ENCODE data around the gene ADSS1.

Gene ADSS1

DNA sequence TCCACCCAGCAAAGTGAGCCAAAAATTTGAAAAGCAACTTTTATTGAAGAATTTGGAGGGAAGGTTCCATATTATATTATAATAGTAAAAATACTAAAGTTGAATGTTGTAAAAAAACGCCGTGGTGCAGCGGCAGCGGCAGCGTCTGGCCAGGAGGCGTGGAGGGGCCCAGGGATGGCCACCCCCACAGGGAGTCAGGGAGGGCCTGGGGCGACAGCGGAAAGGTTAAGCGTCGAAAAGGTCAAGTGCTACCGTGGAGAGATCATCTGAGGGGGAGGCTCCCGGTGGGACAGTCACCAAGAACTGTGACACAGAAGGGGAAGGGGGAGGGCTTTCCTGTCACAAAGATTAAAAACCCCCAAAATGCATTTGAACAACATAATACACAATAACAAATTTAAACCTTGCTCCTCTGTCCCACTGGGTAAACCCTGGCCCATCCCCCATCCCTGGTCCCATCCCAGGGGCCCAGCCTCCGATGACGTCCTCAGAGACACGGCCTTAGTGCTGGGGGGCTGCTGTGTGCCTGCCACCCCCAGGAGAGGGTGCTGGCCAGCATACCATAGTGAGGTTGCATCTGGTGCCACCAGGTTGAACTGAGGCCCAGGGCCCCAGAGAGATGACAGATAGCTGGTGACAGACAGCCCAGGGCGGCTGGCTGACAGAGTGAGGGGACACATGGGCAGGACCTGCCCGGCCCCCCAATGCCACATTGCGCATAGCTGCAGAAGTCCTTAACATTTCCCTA is 45.5 kb downstream of the ADSS1 start:
- DNase-seq (ENCODE audit: low read depth, low spot score), result no peak

DNA sequence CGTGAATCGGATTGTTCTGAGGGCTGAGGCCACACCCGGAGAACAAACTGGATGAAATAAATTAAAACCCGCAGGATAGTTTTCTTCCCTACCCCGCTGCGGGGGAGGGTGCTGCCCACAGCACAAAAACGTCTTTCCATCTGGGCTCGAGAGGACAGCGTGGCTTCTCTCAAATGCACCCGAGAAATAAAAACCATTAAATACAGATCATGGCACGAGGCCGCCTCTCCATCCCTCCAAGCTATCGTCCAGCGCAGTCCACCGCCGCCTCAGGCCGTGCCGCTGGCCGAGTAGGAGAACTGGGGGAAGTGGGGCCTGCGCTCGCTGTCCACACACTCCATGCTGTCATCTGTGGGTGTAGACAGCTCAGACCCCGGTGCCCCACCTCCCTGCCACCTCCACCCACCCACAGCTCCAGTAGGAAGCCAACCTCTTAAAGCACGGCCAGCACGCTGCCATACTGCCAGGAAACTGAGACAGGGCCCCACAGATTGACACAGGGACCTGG is 46.1 kb downstream of the ADSS1 start:
- DNase-seq (ENCODE audit: low read depth, low spot score), result no peak

DNA sequence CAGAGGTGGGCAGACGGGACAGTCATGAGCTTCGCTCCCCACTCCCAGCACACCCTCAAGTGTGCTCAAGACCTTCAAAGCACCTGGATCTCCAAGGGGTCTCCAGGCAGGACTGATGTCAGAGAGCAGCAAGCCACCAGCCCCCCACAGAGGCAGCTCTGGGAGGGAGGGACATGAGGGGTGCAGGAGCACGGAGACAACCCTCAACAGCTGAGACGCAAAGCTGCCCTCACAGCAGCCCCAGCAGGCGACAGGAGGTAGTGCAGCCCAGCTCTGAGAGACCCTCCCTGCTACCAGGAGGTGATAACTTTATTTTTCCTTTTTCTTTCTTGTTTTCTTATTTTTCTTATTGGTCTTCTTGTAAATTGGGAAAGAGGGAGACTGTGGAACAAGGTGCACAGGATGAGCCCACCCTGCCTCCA is 46.8 kb downstream of the ADSS1 start:
- DNase-seq (ENCODE audit: low read depth, low spot score), result no peak

DNA sequence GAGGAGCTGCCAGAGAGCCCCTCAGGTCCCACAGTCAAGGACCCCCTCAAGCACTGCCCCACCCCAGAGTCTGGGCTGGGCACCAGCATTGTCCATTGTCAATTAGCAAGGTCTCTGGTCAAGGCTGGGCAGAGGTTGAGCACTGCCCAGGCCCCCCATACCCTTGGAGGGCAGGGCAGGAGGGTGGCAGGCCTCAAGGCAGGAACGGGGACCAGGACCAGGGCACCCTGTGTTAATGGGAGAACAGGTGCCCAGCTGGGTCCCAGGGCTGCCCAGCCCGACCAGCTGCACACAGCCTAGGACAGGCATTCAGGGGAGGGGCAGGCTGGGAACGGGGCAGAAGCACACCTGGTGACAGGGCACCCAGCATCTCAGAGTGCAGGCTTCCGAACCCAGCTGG is 47.3 kb downstream of the ADSS1 start:
- no peak for DNase-seq (ENCODE audit: low read depth, low spot score)

DNA sequence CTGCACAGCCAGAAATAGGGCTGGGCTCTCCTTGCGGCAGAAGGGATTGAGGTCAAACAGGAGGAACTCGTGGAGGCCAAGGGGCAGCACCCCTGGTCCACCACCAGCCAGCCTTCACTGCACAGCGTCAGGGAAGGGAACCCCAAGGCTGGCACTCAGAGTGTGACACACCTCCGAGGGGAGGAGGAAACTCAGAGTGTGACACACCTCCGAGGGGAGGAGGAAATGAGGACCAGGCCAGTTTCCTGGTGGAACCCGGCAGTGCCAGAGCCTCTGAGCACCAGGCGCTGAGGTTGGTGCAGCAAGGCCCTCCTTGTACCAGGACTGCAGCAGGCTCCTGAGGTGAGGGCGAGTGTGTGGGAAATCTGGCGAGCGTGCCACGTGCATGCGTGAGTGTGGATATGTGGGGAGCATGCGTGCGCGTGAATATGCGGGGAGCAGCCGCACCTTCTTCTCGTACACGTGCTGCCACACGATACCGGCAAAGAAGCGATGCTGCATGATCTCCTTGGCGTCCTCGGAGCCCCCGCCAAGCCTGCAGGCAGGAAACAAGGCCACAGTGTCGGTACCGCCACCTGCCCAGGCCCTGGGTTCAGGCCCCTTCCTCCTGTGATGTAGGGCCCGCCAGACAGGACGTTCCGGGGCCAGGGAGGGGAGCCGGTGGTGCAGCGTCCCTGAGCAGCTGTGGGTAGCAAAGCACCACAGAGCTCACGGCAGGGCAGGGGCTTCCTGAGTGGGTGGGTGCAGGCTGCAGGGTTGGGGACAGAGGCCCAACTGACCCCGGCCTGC is 48.1 kb downstream of the ADSS1 start:
- DNase-seq (ENCODE audit: low read depth, low spot score), result no peak

DNA sequence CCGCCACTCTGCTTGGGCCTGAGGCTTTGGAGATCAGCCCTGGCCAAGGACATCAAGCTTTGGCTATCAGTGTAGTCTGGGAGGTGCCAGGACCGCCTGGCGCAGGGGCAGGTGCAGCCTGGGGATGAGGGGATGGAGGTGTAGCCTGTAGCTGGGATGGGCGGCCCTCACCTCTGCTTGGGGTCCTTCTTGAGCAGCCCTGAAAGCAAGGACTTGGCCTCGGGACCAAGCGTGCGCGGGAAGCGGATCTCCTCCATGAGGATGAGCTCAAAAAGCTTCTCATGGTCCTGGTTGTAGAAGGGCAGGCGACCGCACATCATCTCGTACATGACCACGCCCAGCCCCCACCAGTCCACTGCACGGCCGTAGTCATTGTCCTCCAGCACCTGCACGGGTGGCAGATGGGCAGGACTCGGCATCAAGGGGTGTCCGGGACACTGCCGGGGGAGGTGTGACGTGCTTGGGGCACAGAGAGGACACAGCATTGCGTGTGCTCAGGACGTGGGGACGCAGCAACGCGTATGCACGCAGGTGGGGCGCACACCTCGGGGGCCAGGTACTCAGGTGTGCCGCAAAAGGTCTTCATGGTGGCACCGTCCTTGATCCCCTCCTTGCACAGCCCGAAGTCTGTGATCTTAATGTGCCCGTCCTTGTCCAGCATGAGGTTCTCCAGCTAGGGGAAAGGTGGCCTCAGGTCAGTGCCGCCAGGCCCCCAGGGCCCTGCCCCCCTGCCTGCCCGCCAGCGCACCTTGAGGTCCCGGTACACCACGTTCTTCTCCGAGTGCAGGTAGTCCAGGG is 48.9 kb downstream of the ADSS1 start:
- no peak for DNase-seq (ENCODE audit: low read depth, low spot score)

DNA sequence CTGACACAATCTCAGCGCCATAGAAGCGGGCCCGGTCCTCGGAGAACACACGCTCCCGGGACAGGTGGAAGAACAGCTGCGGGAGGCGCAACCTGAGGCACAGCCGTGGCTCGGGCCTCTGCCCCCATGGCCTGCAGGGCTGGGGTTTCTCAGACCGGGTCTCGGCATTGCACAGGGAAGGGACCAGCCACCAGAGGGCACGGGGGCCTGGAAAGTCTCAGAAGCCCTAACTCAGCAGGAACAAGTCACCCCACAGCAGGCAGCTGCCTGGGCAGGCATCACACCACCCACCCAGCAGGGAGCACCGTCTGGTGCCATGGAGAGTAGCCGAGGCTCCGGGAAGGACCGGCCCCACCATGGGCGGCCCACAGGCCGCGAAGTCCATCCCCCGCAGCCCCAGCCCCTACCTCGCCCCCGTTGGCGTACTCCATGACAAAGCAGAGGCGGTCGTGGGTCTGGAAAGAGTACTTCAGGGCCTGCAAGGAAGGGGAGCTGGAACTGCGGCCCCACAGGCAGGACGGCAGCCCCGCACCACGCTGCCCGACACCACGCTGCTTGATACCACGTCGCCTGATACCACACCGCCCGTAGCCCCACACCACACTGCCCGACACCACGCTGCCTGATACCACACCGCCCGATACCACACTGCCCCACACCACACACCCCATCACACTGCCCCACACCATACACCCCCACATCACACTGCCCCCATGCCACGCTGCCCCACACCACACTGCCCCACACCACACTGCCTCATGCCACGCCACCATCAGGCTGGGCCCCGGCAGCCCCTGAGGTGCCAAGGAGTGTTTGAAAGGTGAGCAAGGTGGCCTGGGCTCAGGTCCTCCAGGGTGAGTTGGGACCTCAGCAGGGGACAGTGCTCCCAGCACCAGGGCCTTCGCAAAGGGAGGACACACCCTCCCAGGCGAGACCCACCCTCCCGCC is 49.8 kb downstream of the ADSS1 start:
- no peak for DNase-seq (ENCODE audit: low read depth, low spot score)

DNA sequence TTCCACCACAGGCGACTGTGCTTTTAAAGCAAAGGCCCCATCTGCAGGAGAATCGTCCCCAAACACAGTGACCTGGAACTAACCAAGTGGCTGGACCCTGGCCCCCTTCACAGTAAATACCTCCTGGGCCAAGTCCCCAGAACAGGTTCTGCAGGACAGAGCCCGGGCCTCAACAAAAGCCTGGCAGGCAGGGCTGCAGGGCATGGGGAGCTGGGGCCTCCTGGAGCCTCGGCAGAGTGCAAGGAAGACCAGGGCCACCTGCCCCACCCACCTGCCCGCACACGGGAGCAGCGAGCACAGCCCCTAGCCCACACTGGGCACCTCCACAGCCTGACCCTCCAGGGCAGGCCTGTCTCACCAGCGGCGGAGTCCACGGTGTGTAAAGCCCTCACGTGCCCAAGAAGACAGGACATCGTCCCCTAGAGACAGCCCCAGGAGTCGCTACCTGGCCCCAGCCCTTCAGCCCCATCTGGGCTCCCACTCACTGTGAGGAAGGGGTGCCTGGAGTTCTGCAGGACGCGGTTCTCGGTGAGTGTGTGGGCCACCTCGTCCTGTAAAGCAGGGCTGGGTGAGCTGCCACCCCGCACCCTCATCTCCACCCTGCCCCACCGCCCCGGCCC is 50.5 kb downstream of the ADSS1 start:
- no peak for DNase-seq (ENCODE audit: low read depth, low spot score)

DNA sequence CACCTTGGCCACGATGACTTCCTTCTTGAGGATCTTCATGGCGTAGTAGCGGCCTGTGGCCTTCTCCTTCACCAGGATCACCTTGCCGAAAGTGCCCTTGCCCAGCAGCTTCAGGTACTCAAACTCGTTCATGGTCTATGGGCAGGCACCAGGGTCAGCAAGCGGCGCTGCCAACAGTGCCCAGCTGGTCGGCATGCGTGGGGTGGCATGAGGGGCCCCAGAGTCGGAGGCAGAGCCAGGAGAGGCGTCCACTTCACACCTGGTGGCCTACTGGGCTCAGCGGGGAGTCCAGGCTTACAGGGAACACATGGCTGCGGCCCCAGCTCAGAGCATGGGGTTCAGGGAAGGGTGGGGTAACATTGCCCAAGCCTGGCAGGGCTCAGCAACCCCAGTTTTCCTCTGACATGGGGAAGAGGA is 51.1 kb downstream of the ADSS1 start:
- DNase-seq (ENCODE audit: low read depth, low spot score), result no peak

DNA sequence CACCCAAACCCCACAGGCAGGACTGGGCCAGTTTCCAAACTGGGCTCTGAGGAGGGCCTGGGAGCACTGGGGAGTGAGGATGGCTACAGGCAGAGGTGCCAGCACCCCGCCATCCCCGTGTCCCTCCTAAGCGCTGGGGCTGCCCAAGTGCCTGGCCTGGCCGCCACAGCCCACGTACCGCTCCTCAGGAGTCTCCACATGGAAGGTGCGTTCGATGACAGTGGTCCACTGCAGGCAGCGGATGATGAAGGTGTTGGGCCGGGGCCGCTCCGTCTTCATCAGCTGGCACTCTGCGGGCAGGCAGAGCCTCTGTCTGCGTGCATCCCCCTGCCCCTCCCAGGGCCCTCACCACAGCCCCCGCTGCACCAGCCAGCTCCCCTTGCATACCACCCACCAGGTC is 52.5 kb downstream of the ADSS1 start:
- DNase-seq (ENCODE audit: low read depth, low spot score), result no peak

DNA sequence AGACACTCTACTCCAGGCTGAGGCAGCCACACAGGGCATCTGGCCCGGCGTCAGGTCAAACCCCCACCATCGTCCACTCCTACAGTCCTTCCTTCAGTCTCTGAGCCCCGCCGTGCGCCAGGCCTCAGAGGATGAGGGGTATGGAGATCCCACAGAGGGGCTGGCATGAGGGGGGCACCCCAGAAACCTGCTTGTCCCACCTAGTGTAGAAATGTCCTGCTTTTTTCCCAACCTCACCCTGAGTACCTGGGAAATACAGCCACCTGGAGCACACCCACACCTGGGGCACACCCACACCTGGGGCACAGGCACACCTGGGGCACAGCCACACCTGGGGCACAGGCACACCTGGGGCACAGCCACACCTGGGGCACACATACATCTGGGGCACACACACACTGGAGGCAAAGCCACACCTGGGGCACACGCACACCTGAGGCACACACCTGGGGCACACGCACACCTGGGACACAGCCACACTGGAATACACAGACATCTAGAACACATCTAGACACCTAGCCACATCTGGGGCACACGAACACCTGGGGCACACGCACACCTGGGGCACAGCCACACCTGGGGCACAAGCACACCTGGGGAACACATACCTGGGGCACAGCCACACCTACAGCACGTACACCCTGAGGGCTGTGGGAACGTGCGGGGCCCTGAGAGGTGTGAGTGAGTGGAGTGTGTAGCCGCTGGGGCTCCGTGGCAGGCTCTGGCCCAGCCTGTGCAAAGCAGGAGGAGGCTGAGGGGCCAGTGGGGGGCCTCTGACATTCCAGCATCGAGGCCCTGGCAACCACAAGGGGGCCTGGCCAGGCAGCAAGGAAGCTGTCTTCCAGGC is 53.2 kb downstream of the ADSS1 start:
- DNase-seq (ENCODE audit: low read depth, low spot score), result no peak

DNA sequence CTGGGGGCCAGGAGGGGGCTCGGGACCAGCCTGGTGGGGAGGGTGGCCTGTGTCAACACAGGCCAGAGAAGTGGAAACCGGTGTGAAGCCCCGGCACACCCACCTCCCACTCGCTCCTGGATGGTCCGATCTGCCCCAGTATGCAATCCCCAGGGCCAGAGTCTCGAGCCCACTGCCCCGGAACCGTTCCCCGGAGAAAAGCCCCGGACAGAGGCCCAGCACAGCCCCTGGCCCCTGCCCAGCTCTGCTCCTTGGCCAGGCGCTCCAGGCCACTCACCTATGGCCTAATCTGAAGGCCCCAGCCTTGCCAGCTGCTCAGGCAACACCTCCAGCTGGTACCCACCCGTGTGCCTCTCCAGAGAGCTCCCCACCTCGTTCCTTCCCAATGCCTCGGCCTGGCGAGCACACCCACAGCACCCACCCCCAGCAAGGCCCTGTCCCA is 53.8 kb downstream of the ADSS1 start:
- DNase-seq (ENCODE audit: low read depth, low spot score), result no peak

DNA sequence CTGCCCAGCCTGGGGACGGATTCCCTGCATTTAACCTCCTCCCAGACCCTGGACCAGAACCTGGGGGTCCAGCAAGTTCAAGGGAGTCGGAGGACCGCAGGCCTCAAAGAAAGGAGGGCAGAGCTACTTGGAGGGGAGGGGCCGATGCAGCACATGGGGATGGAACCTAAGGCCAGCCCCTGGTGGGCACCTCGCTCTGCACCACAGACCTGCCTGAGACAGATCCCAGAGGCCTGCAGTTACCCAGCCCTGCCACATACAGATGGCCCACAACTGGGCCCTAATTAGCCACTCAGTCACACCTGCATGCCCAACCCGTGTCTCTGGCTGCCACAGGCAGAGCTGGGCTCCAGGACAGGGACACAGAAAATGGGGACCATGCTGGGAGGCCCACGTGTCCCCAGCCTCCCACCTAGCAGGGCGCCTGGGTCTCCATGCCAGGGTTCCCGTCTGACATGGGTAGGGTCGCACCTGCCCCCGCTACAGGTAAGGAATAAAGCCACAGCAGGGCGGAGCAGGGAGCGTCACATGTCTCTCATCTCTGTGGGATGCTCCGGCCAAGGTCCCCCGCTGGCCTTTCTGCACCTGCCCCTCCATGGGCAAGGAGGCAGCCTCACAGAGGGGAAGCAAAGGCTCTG is 54.8 kb downstream of the ADSS1 start:
- DNase-seq (ENCODE audit: low read depth, low spot score), result no peak

DNA sequence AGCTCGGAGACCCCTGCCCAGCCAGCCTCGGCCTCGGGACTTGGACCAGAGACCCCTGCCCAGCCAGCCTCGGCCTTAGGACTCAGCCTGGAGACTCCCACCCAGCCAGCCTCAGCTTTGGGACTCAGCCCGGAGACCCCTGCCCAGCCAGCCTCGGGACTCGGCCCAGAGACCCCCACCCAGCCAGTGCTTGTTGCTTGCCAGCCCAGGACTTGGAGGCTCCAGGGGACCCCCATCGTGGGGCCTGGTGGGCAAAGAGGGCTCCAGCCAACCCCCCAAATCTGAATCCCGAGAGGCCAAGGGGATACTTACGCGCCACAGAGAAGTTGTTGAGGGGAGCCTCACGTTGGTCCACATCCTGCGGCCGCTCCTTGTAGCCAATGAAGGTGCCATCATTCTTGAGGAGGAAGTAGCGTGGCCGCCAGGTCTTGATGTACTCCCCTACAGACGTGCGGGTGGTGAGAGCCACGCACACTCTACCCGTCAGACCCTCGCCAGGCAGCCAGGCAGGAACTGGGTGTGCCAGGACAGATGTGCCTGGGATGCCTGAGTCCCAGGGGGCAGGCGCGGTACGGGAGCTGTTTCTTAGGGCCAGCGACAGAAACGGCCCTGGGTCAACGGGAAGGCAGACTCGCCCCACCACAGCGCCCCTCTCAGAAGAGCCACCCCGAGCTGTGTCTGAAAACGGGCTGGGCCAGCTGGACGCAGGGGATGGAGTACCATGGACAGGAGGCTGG is 55.9 kb downstream of the ADSS1 start:
- DNase-seq (ENCODE audit: low read depth, low spot score), result no peak

DNA sequence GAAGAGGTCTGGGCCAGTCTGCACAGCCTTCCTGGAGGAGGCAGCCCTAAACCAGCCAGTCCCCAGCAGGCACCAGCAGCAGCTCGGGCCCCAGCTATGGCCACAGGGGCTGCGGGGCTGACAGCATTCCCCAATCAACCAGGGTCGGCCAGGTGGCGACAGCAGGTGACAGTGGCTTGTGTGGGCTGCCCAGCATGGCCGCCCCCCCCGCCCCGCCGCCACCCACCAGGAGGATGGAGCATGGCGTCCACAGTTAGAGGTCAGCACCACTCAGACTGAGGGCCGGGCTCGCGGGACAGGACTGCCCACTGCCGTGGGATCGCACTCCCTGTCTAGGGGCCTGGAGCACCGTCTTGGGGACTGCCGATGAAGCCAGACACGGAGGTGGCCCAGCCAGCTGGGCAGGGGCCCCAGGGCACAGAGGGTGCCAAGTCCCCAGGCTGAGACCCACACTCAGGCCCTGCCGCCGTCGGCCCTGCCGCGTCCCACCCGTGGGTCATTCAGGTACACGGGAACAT is 56.5 kb downstream of the ADSS1 start:
- no peak for DNase-seq (ENCODE audit: low read depth, low spot score)

DNA sequence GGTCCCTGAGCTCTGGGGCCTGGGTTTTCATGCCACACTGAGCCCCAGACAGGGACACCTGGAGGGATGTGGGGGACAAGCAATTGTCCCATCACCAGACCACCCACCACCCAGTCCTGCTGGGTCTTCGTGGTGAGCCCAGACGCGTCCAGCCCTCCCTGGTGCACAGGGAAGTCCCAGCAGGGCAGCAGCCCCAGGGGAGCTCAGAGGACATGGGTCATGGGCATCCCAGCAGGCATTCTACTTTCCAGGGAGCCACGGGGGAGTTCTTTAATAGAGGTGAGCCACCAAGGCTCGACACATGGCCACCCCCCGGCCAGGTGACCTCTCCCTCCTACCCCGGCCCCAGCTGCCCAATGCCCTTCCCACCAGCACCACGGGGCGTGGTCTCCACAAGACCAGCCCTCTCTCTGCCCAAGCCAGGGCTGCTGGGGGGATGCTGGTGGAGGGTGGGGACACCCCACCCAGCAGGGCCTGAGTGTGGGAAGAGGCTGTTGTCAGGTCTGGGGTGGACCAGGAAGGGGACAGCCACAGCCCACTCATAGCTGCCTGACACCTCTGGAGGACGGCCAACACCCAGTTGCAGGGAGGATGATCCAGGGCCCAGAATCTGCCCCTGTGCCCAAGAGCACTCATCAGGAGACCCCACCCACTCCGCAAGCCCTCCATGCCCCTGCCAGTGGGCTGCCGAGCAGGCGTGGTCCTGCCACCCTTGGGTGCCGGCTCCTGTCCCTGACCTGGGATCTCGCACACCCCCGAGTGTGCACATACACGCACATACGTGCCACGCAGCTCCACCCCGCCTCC is 57.4 kb downstream of the ADSS1 start:
- DNase-seq (ENCODE audit: low read depth, low spot score), result no peak

DNA sequence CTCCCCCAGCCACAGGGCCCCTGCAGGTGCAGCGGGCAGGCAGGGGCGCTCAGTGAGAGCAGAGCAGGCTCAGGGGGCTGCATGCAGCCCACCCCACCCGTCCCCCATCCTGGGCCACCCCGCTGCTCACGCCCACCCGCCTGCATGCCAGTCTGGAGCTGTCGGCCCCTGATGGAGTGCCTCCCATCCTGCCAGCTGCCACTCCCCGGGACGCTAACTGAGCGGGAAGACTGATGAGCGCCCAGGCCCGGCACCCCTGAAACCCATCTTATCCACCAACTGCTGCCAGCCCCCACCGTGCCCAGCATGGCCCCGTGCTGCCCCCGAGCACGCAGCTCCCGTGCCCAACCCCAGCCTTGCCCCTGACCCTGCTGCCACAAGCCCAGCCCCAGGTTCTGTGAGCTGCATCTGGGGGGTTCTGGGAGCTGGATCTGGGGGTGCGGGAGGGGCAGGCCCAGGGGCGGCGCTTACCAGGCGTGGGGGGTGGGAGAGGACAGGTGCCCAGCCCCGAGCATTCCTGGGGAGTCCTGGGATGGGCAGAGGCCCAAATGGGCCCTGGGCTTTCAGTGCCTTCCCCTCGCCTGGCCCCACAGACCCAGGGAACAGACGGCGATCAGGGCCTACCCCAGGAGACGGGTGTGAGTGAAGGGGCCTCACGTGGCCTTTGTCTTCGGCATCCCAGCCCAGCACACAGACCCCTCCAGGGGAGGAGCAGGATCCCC is 58.2 kb downstream of the ADSS1 start:
- no peak for DNase-seq (ENCODE audit: low read depth, low spot score)

Measured in brain pericyte (primary cell).